Lower lobe of right lung (tissue), 2 donors: ENCODE data around the gene C10orf105. TPM values are rescaled to one million over a fixed set of nuclear protein-coding genes. Genes with fewer than 3 reads are reported as not detected.

Experiments used
- ATAC-seq, 2 donors: fragments of 200-7000 bp; cut with Tn5 transposase; one replicate each; pipeline ENCODE4 v1.9.1; 2020 to 2022; ENCODE audit warnings: mild to moderate bottlenecking in 2 of 2, moderate library complexity in 2 of 2
- DNase-seq: peaks from one replicate; pipeline ENCODE4 v3.0.0-alpha.2; 2020
- H3K27ac ChIP-seq: fragments of 200-600 bp; one replicate; pipeline ENCODE4 v1.8.0; 2022
- H3K27me3 ChIP-seq: fragments of 200-600 bp; one replicate; pipeline ENCODE4 v1.8.0; 2022; ENCODE audit warnings: low read depth
- H3K36me3 ChIP-seq: fragments of 200-600 bp; one replicate; pipeline ENCODE4 v1.8.0; 2022; ENCODE audit warnings: mild to moderate bottlenecking
- H3K4me1 ChIP-seq: fragments of 200-600 bp; one replicate; pipeline ENCODE4 v1.8.0; 2022
- H3K4me3 ChIP-seq: fragments of 200-600 bp; one replicate; pipeline ENCODE4 v1.8.0; 2022; ENCODE audit warnings: mild to moderate bottlenecking
- H3K9me3 ChIP-seq: fragments of 200-600 bp; one replicate; pipeline ENCODE4 v1.8.0; 2022
- intact Hi-C: fragments of 100-400 bp; cut with DNase I; formaldehyde crosslinking; loops from one replicate; pipeline ENCODE4 v1.11.0; 2022
- total RNA-seq: library from RNA; stranded (reverse); fragmentation: NEBNext Ultra II Directional; extraction: Animal tissue kit (Norgen Biotek cat#: 25700); gene quantifications from one replicate; pipeline ENCODE4 v1.2.1, GENCODE V29; 2021
- TF ChIP-seq, protein P1 (sequence below): fragments of 200-600 bp; IDR thresholded peaks from one replicate; pipeline ENCODE4 v1.8.0; 2022; ENCODE audit warnings: antibody characterized with exemption, mild to moderate bottlenecking
- donor health status: DM: no; HTN: yes; CAD: no; lungs with severe emphysema.

Gene C10orf105
- total RNA-seq, 1 donor from 2014 or later, result 0.32 TPM

DNA sequence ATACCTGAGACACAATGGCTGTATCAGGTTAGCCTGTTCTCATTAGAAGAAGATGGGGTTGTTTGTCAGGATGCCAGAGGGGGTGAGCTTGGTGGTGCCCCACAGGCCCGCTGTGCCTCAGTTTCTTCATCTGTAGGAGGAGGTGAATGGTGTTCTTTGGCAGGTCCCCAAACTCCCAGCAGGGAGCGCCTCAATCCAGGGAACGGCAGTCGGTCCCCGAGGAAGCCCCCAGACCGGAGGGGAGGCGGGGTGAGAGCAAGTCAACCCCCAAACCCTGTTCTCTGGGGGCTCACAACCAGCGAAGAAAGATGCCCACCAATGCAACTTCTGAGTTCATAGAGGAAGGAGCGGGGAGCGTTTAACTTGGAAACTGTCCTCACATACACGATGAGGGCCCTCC lies 16.0 kb downstream of the C10orf105 start:
- TF ChIP-seq, protein P1, sequence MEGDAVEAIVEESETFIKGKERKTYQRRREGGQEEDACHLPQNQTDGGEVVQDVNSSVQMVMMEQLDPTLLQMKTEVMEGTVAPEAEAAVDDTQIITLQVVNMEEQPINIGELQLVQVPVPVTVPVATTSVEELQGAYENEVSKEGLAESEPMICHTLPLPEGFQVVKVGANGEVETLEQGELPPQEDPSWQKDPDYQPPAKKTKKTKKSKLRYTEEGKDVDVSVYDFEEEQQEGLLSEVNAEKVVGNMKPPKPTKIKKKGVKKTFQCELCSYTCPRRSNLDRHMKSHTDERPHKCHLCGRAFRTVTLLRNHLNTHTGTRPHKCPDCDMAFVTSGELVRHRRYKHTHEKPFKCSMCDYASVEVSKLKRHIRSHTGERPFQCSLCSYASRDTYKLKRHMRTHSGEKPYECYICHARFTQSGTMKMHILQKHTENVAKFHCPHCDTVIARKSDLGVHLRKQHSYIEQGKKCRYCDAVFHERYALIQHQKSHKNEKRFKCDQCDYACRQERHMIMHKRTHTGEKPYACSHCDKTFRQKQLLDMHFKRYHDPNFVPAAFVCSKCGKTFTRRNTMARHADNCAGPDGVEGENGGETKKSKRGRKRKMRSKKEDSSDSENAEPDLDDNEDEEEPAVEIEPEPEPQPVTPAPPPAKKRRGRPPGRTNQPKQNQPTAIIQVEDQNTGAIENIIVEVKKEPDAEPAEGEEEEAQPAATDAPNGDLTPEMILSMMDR, result no peak
- no peak overlapping the region for H3K27ac ChIP-seq
- peaks cover 8% of the 10 kb centered on the region for H3K4me1 ChIP-seq
- H3K9me3 ChIP-seq, result no peaks in the 10 kb centered on the region
- intact Hi-C loops, result no loop called here
- H3K4me3 ChIP-seq, result no peak overlapping the region
- ATAC-seq (no peak), DNase-seq (no peak)
- no peaks in the 10 kb centered on the region for H3K36me3 ChIP-seq
- H3K27me3 ChIP-seq, result no peaks in the 10 kb centered on the region

DNA sequence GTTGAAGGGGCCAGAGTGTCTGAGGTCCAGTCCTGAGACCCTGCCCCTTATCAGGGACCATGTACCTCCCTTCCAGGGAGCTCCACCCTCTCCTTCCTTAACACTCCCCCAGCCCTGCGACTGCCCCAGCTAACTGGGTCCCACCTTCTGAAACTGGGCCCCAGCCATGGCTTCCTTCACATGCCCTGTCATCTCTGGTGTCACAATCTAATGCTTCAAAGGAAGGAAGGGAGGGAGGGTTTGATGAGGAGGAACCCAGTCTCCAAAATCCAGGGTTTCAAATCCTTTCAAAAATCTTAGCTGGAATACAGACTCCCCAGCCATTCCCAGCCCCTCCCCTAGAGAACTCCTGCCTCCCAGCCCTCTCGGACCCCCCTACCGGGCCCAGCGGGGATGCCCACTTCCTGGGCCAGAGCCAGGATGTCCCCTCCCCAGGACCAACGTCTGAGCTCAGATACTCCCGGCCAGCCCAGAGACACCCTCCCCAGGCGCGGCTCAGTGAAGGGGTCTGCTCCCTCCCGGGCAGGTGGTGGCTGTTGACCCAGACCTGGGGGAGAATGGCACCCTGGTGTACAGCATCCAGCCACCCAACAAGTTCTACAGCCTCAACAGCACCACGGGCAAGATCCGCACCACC lies 18.0 kb downstream of the C10orf105 start:
- ATAC-seq, result no peak
- TF ChIP-seq, protein P1, result no peak
- no peak for DNase-seq
- no peaks in the 10 kb centered on the region for H3K27me3 ChIP-seq
- H3K36me3 ChIP-seq, result no peaks in the 10 kb centered on the region
- no peak overlapping the region for H3K4me3 ChIP-seq
- intact Hi-C loops, result no loop called here
- no peak overlapping the region for H3K27ac ChIP-seq
- no peaks in the 10 kb centered on the region for H3K9me3 ChIP-seq
- H3K4me1 ChIP-seq, result peaks cover 6% of the 10 kb centered on the region

DNA sequence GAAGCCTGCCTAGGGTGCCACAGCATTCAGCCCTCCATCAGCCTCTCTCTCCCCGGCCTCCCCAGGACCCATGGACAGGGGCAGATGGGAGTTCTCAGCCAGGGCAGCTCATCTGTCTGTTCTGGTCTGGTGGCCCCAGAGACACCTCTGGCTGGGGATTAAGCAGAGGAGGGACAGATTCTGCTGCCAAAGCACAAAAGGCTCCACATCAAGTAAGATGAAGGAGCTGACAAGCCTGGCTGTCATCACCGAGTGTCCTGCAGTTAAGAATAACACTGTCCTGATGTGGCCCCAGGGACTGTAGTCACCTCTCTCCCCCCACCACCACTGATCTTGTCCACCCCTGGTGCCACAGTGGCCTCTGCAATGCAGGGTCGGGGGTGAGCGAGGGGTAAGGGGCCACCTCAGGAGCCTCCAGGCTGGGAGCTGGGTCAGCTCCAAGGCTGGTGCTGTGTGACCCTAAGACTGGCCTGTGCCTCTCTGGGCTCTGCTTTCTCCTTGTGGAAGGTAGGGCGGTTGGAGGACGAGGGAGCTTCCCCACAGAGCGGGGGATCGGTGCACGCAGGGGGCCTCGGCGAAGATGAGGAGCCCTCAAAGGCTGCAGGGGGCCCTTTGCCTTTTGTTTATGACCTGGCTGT lies 18.7 kb downstream of the C10orf105 start:
- H3K4me3 ChIP-seq, result no peak overlapping the region
- H3K27ac ChIP-seq, result no peak overlapping the region
- H3K27me3 ChIP-seq, result no peaks in the 10 kb centered on the region
- no peaks in the 10 kb centered on the region for H3K9me3 ChIP-seq
- intact Hi-C loops, result no loop called here
- no peak for DNase-seq
- no peaks in the 10 kb centered on the region for H3K36me3 ChIP-seq
- ATAC-seq, result no peak
- peaks cover 14% of the 10 kb centered on the region for H3K4me1 ChIP-seq
- TF ChIP-seq, protein P1, result no peak

DNA sequence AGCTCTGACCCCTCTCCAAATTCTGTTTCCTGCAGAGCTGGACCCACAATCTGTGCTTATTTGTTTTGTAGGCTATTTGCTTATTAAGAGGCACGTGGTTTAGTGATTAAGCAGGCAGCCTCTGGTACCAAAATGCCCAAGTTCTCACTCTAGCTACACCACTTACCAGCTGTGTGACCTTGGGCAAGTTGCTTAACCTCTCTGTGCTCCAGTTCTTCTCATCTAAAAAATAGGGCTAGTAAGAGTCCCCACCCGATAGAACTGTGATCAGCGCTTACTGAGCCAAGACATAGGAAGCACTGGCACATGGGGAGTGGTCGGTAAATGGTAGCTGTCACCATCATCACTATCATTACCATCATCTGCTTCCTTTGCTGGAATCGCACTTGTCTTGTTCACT lies 20.8 kb downstream of the C10orf105 start:
- Histone ChIP-seq H3K27me3 (no peaks in the 10 kb centered on the region), H3K27ac (no peak overlapping the region), H3K36me3 (no peaks in the 10 kb centered on the region), H3K9me3 (no peaks in the 10 kb centered on the region), H3K4me1 (peaks cover 35% of the 10 kb centered on the region), H3K4me3 (no peak overlapping the region)
- intact Hi-C loops, result no loop called here
- no peak for ATAC-seq
- TF ChIP-seq, protein P1, result no peak
- no peak for DNase-seq

DNA sequence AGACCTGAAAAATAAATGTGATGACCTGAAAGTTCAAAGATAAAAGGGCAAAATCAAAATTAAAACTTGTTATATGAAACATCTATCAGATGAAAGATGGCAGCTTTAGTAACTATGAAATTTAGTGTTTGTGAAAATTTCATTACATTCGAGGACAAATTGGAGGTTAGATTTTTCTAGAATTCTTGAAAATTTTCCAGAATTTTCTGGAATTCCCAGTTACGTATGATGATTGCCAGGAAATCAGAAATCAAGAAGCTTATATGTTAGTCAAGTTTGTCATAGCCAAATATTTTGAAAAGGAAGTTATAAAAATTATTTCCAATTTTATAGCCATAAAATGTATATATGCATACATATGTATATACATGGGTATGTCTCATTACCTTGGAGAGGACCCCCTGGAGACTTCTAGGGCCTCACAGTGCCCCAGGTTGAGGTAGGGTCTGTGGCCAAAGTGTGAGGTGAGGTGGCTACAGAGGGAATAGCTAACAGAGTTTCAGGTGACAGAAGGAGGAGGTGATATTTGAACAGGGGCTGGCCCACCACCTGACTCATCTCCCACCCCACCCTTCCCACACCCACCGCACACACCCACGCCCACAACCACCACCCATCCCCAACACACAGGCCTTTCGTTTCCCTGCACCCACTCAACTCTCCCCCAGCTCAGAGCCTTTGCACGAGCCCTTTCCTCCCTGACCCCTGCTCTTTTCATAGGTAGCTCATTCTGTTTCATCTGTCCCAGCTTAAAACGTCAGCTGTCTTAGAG lies 21.5 kb downstream of the C10orf105 start:
- TF ChIP-seq, protein P1, result no peak
- no peak for DNase-seq
- H3K36me3 ChIP-seq, result no peaks in the 10 kb centered on the region
- intact Hi-C loops, result no loop called here
- H3K27ac ChIP-seq, result no peak overlapping the region
- peaks cover 41% of the 10 kb centered on the region for H3K4me1 ChIP-seq
- no peak overlapping the region for H3K4me3 ChIP-seq
- H3K27me3 ChIP-seq, result no peaks in the 10 kb centered on the region
- no peak for ATAC-seq
- no peaks in the 10 kb centered on the region for H3K9me3 ChIP-seq
